ENCODE results near the gene IGF2R. TPM values are rescaled to one million over a fixed set of nuclear protein-coding genes. Genes with fewer than 3 reads are reported as not detected.

The IGF2R gene
- total and polyA plus RNA-seq, 2 of the 13 experiments (the other 11 are each of a cell fraction or from before 2014, with no cell fraction given): 38.3 to 70.0 TPM

GRCh38 chr6:160137130-160137988 is 168.5 kb downstream of the IGF2R start (continued):
- TF ChIP-seq, protein P1, sequence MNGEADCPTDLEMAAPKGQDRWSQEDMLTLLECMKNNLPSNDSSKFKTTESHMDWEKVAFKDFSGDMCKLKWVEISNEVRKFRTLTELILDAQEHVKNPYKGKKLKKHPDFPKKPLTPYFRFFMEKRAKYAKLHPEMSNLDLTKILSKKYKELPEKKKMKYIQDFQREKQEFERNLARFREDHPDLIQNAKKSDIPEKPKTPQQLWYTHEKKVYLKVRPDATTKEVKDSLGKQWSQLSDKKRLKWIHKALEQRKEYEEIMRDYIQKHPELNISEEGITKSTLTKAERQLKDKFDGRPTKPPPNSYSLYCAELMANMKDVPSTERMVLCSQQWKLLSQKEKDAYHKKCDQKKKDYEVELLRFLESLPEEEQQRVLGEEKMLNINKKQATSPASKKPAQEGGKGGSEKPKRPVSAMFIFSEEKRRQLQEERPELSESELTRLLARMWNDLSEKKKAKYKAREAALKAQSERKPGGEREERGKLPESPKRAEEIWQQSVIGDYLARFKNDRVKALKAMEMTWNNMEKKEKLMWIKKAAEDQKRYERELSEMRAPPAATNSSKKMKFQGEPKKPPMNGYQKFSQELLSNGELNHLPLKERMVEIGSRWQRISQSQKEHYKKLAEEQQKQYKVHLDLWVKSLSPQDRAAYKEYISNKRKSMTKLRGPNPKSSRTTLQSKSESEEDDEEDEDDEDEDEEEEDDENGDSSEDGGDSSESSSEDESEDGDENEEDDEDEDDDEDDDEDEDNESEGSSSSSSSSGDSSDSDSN (CRISPR knock-in tag; IDR thresholded peaks at IDR 0.05): peak; percentile 69
- TF ChIP-seq THAP9 (CRISPR knock-in tag; IDR thresholded peaks at IDR 0.05; ENCODE audit: borderline replicate concordance) (0 out of 2 replicates have a peak, but pooled peaks have one; percentile 14), STAT6 (CRISPR knock-in tag; IDR thresholded peaks at IDR 0.05; ENCODE audit: borderline replicate concordance) (peak; percentile 80; the same call in 1 of the 2 replicates), GATAD1 (CRISPR knock-in tag; IDR thresholded peaks at IDR 0.05) (peak; percentile 62), CEBPB (IDR thresholded peaks at IDR 0.05; ENCODE audit: borderline replicate concordance, low read depth, low read length) (peak; percentile 31; the same call in 1 of the 2 replicates), FOXA1 (IDR thresholded peaks at IDR 0.05) (peak; percentile 97), FOXA1 (CRISPR knock-in tag; IDR thresholded peaks at IDR 0.05) (peak; percentile 95), NR2C2 (CRISPR knock-in tag; IDR thresholded peaks at IDR 0.05; ENCODE audit: borderline replicate concordance) (peak; percentile 63; the same call in 1 of the 2 replicates), RFXANK (CRISPR knock-in tag; IDR thresholded peaks at IDR 0.05) (0 out of 2 replicates have a peak, but pooled peaks have one; percentile 33), ZNF274 (CRISPR knock-in tag; IDR thresholded peaks at IDR 0.05) (peak; percentile 74), ZFP36L2 (CRISPR knock-in tag; IDR thresholded peaks at IDR 0.05) (0 out of 2 replicates have a peak, but pooled peaks have one; percentile 21), DPF2 (CRISPR knock-in tag; IDR thresholded peaks at IDR 0.05; ENCODE audit: borderline replicate concordance, low read depth) (peak; percentile 89)
- TF ChIP-seq, protein P2, sequence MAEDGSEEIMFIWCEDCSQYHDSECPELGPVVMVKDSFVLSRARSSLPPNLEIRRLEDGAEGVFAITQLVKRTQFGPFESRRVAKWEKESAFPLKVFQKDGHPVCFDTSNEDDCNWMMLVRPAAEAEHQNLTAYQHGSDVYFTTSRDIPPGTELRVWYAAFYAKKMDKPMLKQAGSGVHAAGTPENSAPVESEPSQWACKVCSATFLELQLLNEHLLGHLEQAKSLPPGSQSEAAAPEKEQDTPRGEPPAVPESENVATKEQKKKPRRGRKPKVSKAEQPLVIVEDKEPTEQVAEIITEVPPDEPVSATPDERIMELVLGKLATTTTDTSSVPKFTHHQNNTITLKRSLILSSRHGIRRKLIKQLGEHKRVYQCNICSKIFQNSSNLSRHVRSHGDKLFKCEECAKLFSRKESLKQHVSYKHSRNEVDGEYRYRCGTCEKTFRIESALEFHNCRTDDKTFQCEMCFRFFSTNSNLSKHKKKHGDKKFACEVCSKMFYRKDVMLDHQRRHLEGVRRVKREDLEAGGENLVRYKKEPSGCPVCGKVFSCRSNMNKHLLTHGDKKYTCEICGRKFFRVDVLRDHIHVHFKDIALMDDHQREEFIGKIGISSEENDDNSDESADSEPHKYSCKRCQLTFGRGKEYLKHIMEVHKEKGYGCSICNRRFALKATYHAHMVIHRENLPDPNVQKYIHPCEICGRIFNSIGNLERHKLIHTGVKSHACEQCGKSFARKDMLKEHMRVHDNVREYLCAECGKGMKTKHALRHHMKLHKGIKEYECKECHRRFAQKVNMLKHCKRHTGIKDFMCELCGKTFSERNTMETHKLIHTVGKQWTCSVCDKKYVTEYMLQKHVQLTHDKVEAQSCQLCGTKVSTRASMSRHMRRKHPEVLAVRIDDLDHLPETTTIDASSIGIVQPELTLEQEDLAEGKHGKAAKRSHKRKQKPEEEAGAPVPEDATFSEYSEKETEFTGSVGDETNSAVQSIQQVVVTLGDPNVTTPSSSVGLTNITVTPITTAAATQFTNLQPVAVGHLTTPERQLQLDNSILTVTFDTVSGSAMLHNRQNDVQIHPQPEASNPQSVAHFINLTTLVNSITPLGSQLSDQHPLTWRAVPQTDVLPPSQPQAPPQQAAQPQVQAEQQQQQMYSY (CRISPR knock-in tag; IDR thresholded peaks at IDR 0.05): no peak
- TF ChIP-seq, protein P3, sequence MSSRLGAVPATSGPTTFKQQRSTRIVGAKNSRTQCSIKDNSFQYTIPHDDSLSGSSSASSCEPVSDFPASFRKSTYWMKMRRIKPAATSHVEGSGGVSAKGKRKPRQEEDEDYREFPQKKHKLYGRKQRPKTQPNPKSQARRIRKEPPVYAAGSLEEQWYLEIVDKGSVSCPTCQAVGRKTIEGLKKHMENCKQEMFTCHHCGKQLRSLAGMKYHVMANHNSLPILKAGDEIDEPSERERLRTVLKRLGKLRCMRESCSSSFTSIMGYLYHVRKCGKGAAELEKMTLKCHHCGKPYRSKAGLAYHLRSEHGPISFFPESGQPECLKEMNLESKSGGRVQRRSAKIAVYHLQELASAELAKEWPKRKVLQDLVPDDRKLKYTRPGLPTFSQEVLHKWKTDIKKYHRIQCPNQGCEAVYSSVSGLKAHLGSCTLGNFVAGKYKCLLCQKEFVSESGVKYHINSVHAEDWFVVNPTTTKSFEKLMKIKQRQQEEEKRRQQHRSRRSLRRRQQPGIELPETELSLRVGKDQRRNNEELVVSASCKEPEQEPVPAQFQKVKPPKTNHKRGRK (CRISPR knock-in tag; IDR thresholded peaks at IDR 0.05): 0 out of 2 replicates have a peak, but pooled peaks have one; percentile 16

Data from HepG2 (cell line).